ENCODE data around the gene PKNOX2. TPM values are rescaled to one million over a fixed set of nuclear protein-coding genes. Genes with fewer than 3 reads are reported as not detected.

Gene PKNOX2
- total and polyA plus RNA-seq, 2 of the 4 experiments (the other 2 are of a cell fraction) = 0.72 to 2.3 TPM

- no peak overlapping the region for H3K4me3 ChIP-seq (ENCODE audit: insufficient read depth, low read depth, low read length)
- no peaks in the 10 kb centered on the region for H3K79me1 ChIP-seq (ENCODE audit: low read depth in 1 of 2, low read length in 2 of 2)
- H3K4ac ChIP-seq (ENCODE audit: low read depth, low read length) = no peak overlapping the region
- H2BK120ac ChIP-seq (ENCODE audit: low read depth, low read length) = no peak overlapping the region
- H3K27me3 ChIP-seq (ENCODE audit: control insufficient read depth, insufficient read depth, low read length) = peaks cover 8% of the 10 kb centered on the region
- H3K14ac ChIP-seq (replicated peaks; ENCODE audit: low read depth, low read length) = no peak overlapping the region
- no peak overlapping the region for H2AK9ac ChIP-seq (replicated peaks; ENCODE audit: low read depth, low read length, poor library complexity)
- no peak overlapping the region for H2BK20ac ChIP-seq (ENCODE audit: low read depth, low read length)
- H4K5ac ChIP-seq (ENCODE audit: low read depth, low read length) = no peak overlapping the region
- H4K8ac ChIP-seq (ENCODE audit: low read depth in 2 of 2, low read length in 2 of 2) = no peak overlapping the region
- no peak overlapping the region for H2BK15ac ChIP-seq (ENCODE audit: low read depth, low read length)
- H3K4me1 ChIP-seq (ENCODE audit: control insufficient read depth, insufficient read depth, low read length) = peaks cover 4% of the 10 kb centered on the region; the same call in 1 of the 2 replicates
- no peaks in the 10 kb centered on the region for H3K9me1 ChIP-seq (ENCODE audit: insufficient read depth, low read length)
- H3K27ac ChIP-seq (ENCODE audit: insufficient read depth, low read length) = no peak overlapping the region
- DNase-seq (no peak), ATAC-seq (ENCODE audit: low read depth) (no peak)
- no TSS peak for BruUV-seq (replicated peaks)
- dilution Hi-C loops (cut with HindIII; ENCODE audit: low sequenced_read_pairs, unreplicated experiment) (no loop called here), in situ Hi-C loops (cut with MboI; ENCODE audit: low sequenced_read_pairs) (no loop called here), intact Hi-C loops (cut with micrococcal nuclease) (no loop called here)
- no peak for TF ChIP-seq ELK1 (IDR thresholded peaks at IDR 0.05; ENCODE audit: borderline replicate concordance, low read depth, low read length)
- TF ChIP-seq MAFK (IDR thresholded peaks at IDR 0.05; ENCODE audit: low read depth, low read length) = no peak
- no peak for TF ChIP-seq MAZ (IDR thresholded peaks at IDR 0.05; ENCODE audit: borderline replicate concordance, low read depth, low read length)
- no peak for TF ChIP-seq CEBPB (IDR thresholded peaks at IDR 0.05; ENCODE audit: low read depth, low read length)
- no peak for TF ChIP-seq RAD21 (IDR thresholded peaks at IDR 0.05; ENCODE audit: low read length)
- TF ChIP-seq FOS (IDR thresholded peaks at IDR 0.05; ENCODE audit: low read depth, low read length) = no peak
- no peak for TF ChIP-seq POLR2A (IDR thresholded peaks at IDR 0.05; ENCODE audit: low read depth, low read length)
- no peak for TF ChIP-seq SMC3 (IDR thresholded peaks at IDR 0.05; ENCODE audit: low read depth, low read length)
- TF ChIP-seq USF2 (IDR thresholded peaks at IDR 0.05; ENCODE audit: low read depth, low read length) = no peak
- TF ChIP-seq CTCF (conservative IDR thresholded peaks at IDR 0.05; ENCODE audit: low read depth, low read length) = no peak
- TF ChIP-seq RFX5 (IDR thresholded peaks at IDR 0.05; ENCODE audit: low read depth, low read length) = no peak
- no peak for TF ChIP-seq MXI1 (IDR thresholded peaks at IDR 0.05; ENCODE audit: borderline replicate concordance, low read depth, low read length)
- no peak for TF ChIP-seq NFE2L2 (IDR thresholded peaks at IDR 0.05; ENCODE audit: low read depth, low read length)
- TF ChIP-seq CHD1 (IDR thresholded peaks at IDR 0.05; ENCODE audit: low read depth, low read length) = no peak
- no peak for TF ChIP-seq BHLHE40 (IDR thresholded peaks at IDR 0.05; ENCODE audit: low read depth, low read length)
- no peak for TF ChIP-seq RCOR1 (IDR thresholded peaks at IDR 0.05; ENCODE audit: insufficient replicate concordance, low read length)
- H4K20me1 ChIP-seq (ENCODE audit: insufficient read depth, low read length) = no peaks in the 10 kb centered on the region
- H3K4me2 ChIP-seq (ENCODE audit: low read depth, low read length) = no peak overlapping the region
- no peaks in the 10 kb centered on the region for H3K36me3 ChIP-seq (ENCODE audit: control insufficient read depth, insufficient read depth, low read length)
- POLR2A ChIA-PET (ENCODE audit: unreplicated experiment) = no interaction called here
- CTCF ChIA-PET = no interaction called here
- H3K18ac ChIP-seq (ENCODE audit: low read depth, low read length) = no peak overlapping the region
- no peak overlapping the region for H2AFZ ChIP-seq (replicated peaks; ENCODE audit: low read length, poor library complexity)
- no peak overlapping the region for H4K91ac ChIP-seq (ENCODE audit: insufficient read depth, low read depth, low read length)
- H3K56ac ChIP-seq (ENCODE audit: extremely low read depth, insufficient read depth, low read length) = no peak overlapping the region
- H3K23ac ChIP-seq (ENCODE audit: low read depth, low read length) = no peak overlapping the region
- no peak overlapping the region for H2AK5ac ChIP-seq (ENCODE audit: low read depth, low read length)
- H2BK5ac ChIP-seq (ENCODE audit: low read depth, low read length, poor library complexity, severe bottlenecking) = no peak overlapping the region
- no peak overlapping the region for H3K9ac ChIP-seq (ENCODE audit: low read depth, low read length)
- H3K9me3 ChIP-seq (ENCODE audit: control insufficient read depth, insufficient read depth, low read length) = no peaks in the 10 kb centered on the region
Observed at GRCh38 chr11:125136001-125136400, 28.6 kb upstream of the PKNOX2 start.

All from IMR-90 (cell line).